ENCODE results near the gene IGF2BP3.

The IGF2BP3 gene

DNA sequence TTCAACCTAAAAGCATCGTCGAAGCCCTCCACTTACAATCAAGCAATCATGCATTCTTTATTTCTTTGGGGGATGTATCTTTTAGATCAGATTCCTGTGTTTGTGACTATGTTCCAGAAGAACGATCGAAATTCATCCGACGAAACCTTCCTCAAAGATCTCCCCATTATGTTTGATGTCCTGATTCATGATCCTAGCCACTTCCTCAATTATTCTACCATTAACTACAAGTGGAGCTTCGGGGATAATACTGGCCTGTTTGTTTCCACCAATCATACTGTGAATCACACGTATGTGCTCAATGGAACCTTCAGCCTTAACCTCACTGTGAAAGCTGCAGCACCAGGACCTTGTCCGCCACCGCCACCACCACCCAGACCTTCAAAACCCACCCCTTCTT is 209.9 kb downstream of the IGF2BP3 start:
- DNase-seq, result no peak

Data from suppressor macrophage (primary cell).